Measurements from ENCODE around the gene KRTAP6-1. TPM values are rescaled to one million over a fixed set of nuclear protein-coding genes. Genes with fewer than 3 reads are reported as not detected.

Gene KRTAP6-1
- total and polyA plus RNA-seq, 10 of the 15 experiments (the other 5 are each of a cell fraction or from before 2014, with no cell fraction given): 0.16 TPM; not detected in 9

GRCh38 chr21:30605968-30606367 lies 7.8 kb downstream of the KRTAP6-1 start:
- Histone ChIP-seq H3K9ac (ENCODE audit: control insufficient read depth, insufficient read depth, low read length) (no peak overlapping the region), H3K27ac (ENCODE audit: control insufficient read depth, insufficient read depth) (no peak overlapping the region), H3K36me3 (ENCODE audit: control insufficient read depth in 2 of 2, insufficient read depth in 2 of 2, low read length in 1 of 2) (no peaks in the 10 kb centered on the region), H3K4me3 (no peak overlapping the region), H3K9me3 (replicated peaks; ENCODE audit: control insufficient read depth, insufficient read depth, low read length) (no peaks in the 10 kb centered on the region; the same call in 2 of the 3 replicates), H3K4me2 (ENCODE audit: control insufficient read depth, insufficient read depth) (no peak overlapping the region), H2AFZ (ENCODE audit: control insufficient read depth, low read depth, low read length) (no peak overlapping the region), H3K79me2 (ENCODE audit: control insufficient read depth, insufficient read depth, low read length) (no peaks in the 10 kb centered on the region), H3K27me3 (replicated peaks in 1 of 2; ENCODE audit: control insufficient read depth in 2 of 2, insufficient read depth in 2 of 2, low read length in 1 of 2) (no peaks in the 10 kb centered on the region), H3K4me1 (ENCODE audit: control insufficient read depth, insufficient read depth, low read length) (no peaks in the 10 kb centered on the region), H4K20me1 (ENCODE audit: control insufficient read depth, insufficient read depth) (no peaks in the 10 kb centered on the region)
- no peak for DNase-seq (ENCODE audit: low read depth, low spot score)
- ChIA-PET CTCF (no interaction called here), SMC1A (ENCODE audit: uncharacterized antibody, unreplicated experiment) (no interaction called here), POLR2A (no interaction called here), RAD21 (ENCODE audit: unreplicated experiment) (no interaction called here)
- FAIRE-seq: no peak
- ATAC-seq: no peak
- TF ChIP-seq CEBPZ (IDR thresholded peaks at IDR 0.05; ENCODE audit: low read depth, low read length): no peak
- TF ChIP-seq SMC3 (IDR thresholded peaks at IDR 0.05; ENCODE audit: borderline replicate concordance, low read length): no peak
- TF ChIP-seq CBFB (IDR thresholded peaks at IDR 0.05; ENCODE audit: low read depth): no peak
- TF ChIP-seq CHD4 (IDR thresholded peaks at IDR 0.05): no peak
- TF ChIP-seq RCOR1 (conservative IDR thresholded peaks at IDR 0.05; ENCODE audit: low read depth, low read length): no peak
- TF ChIP-seq MTA3 (IDR thresholded peaks at IDR 0.05; ENCODE audit: borderline replicate concordance, low read length): no peak
- no peak for TF ChIP-seq ZNF622 (IDR thresholded peaks at IDR 0.05)
- TF ChIP-seq IRF3 (IDR thresholded peaks at IDR 0.05): no peak
- no peak for TF ChIP-seq ESRRA (IDR thresholded peaks at IDR 0.05; ENCODE audit: low read length)
- no peak for TF ChIP-seq NBN (IDR thresholded peaks at IDR 0.05)
- no peak for TF ChIP-seq IRF5 (IDR thresholded peaks at IDR 0.05; ENCODE audit: borderline replicate concordance)
- no peak for TF ChIP-seq NKRF (conservative IDR thresholded peaks at IDR 0.05)
- no peak for TF ChIP-seq NFXL1 (IDR thresholded peaks at IDR 0.05; ENCODE audit: borderline replicate concordance)
- intact Hi-C loops (cut with micrococcal nuclease; ENCODE audit: unreplicated experiment) (no loop called here), in situ Hi-C loops (cut with MboI) (no loop called here)
- 24% methylated on average over 2 of the region's 2 CpGs for WGBS (ENCODE audit: insufficient coverage, insufficient replicate concordance, low lambda C conversion rate, missing lambda C conversion rate)
- no TSS peak for BruUV-seq (replicated peaks)

Data from GM12878 (cell line).